Stimulated activated CD4-positive, alpha-beta T cell treated with anti-CD3 and anti-CD28 coated beads, Interleukin-12 subunit alpha, Interleukin-12 subunit beta, amount 100 ng/mL, for 24 hours (primary cell): ENCODE results near the gene ACTRT2.

Experiments
- DNase-seq, 2 experiments: peaks; one replicate each; pipeline ENCODE4 v3.0.0-alpha.2; 2020; ENCODE audit warnings: low read depth in 2 of 2

Gene ACTRT2

GRCh38 chr1:3031401-3032221 lies 10.3 kb downstream of the ACTRT2 start:
- DNase-seq = no peak

GRCh38 chr1:3032371-3033039 lies 11.2 kb downstream of the ACTRT2 start:
- no peak for DNase-seq

- DNase-seq = no peak
Measured at GRCh38 chr1:3033040-3033789, 11.9 kb downstream of the ACTRT2 start.

- no peak for DNase-seq
Measured at GRCh38 chr1:3033790-3034090, 12.5 kb downstream of the ACTRT2 start.

GRCh38 chr1:3034162-3034561 lies 12.9 kb downstream of the ACTRT2 start:
- no peak for DNase-seq

GRCh38 chr1:3034728-3035562 lies 13.7 kb downstream of the ACTRT2 start:
- no peak for DNase-seq

- DNase-seq = no peak
Measured at GRCh38 chr1:3035563-3036446, 14.5 kb downstream of the ACTRT2 start.

- no peak for DNase-seq
Measured at GRCh38 chr1:3036447-3037280, 15.4 kb downstream of the ACTRT2 start.

GRCh38 chr1:3037281-3038040 lies 16.2 kb downstream of the ACTRT2 start:
- DNase-seq = no peak

- DNase-seq = no peak
Measured at GRCh38 chr1:3038113-3038551, 16.9 kb downstream of the ACTRT2 start.

- no peak for DNase-seq
Measured at GRCh38 chr1:3038571-3039181, 17.4 kb downstream of the ACTRT2 start.

- no peak for DNase-seq
Measured at GRCh38 chr1:3040004-3040403, 18.7 kb downstream of the ACTRT2 start.

GRCh38 chr1:3042481-3042880 lies 21.2 kb downstream of the ACTRT2 start:
- no peak for DNase-seq

- no peak for DNase-seq
Measured at GRCh38 chr1:3049164-3049563, 27.9 kb downstream of the ACTRT2 start.

- DNase-seq = no peak
Measured at GRCh38 chr1:3049905-3050304, 28.6 kb downstream of the ACTRT2 start.

- no peak for DNase-seq
Measured at GRCh38 chr1:3050603-3051002, 29.3 kb downstream of the ACTRT2 start.

- DNase-seq = no peak
Measured at GRCh38 chr1:3051270-3052268, 30.3 kb downstream of the ACTRT2 start.
